ENCODE results near the gene SLC35E4. TPM values are rescaled to one million over a fixed set of nuclear protein-coding genes. Genes with fewer than 3 reads are reported as not detected.

Gene SLC35E4
- total RNA-seq, 1 experiment from 2014 or later = 5.5 TPM

DNA sequence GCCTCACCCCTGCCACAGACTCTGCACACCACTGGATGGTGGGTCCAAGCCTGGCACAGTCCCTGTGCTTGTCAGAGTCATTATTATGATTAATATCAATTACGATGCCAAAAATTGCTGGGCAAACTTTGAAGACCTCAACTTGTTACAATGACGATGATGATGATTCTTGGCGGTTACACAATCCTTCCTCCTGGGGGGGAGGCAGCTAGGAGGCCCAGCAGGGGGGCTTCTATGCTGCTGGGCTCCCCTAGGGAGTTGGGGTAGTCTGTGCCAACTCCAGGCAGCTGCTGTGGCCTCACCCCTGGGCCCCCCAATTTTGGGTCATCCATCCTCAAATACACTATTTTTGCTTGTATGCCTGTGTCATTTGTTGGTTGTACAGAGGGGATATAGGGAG is 12.0 kb downstream of the SLC35E4 start:
- Histone ChIP-seq H3K9me3 (ENCODE audit: control insufficient read depth, insufficient read depth, low read depth, low read length) (no peaks in the 10 kb centered on the region), H3K27me3 (ENCODE audit: control insufficient read depth, insufficient read depth, low read length) (no peaks in the 10 kb centered on the region), H3K27ac (ENCODE audit: low read length) (no peak overlapping the region), H3K36me3 (ENCODE audit: control insufficient read depth, insufficient read depth, low read length) (no peaks in the 10 kb centered on the region), H3K4me1 (ENCODE audit: control insufficient read depth, insufficient read depth, low read length) (no peaks in the 10 kb centered on the region), H3K4me3 (ENCODE audit: low read depth in 2 of 2, low read length in 2 of 2) (no peak overlapping the region)
- ChIA-PET POLR2A (no interaction called here), CTCF (interaction anchor here (0.5 to 0.6 kb wide), 2 partner anchors 13 to 35 kb away, joined by 3 to 4 read pairs; no protein-coding TSS in a partner anchor)
- BruUV-seq (replicated peaks) = no TSS peak
- in situ Hi-C loops (cut with HindIII; ENCODE audit: low pct_unique_long_range_greater_than_20kb, low sequenced_read_pairs) (no loop called here), intact Hi-C loops (cut with micrococcal nuclease; ENCODE audit: unreplicated experiment) (no loop called here)
- DNase-seq (ENCODE audit: low read depth, low spot score) (no peak), ATAC-seq (no peak)
- no peak for TF ChIP-seq SIN3A (IDR thresholded peaks at IDR 0.05; ENCODE audit: borderline replicate concordance, insufficient read depth, low read depth, low read length)
- TF ChIP-seq TCF7L2 (IDR thresholded peaks at IDR 0.05; ENCODE audit: low read depth, low read length) = no peak
- TF ChIP-seq POLR2AphosphoS5 (IDR thresholded peaks at IDR 0.05; ENCODE audit: low read depth, low read length) = no peak
- TF ChIP-seq, protein P1, sequence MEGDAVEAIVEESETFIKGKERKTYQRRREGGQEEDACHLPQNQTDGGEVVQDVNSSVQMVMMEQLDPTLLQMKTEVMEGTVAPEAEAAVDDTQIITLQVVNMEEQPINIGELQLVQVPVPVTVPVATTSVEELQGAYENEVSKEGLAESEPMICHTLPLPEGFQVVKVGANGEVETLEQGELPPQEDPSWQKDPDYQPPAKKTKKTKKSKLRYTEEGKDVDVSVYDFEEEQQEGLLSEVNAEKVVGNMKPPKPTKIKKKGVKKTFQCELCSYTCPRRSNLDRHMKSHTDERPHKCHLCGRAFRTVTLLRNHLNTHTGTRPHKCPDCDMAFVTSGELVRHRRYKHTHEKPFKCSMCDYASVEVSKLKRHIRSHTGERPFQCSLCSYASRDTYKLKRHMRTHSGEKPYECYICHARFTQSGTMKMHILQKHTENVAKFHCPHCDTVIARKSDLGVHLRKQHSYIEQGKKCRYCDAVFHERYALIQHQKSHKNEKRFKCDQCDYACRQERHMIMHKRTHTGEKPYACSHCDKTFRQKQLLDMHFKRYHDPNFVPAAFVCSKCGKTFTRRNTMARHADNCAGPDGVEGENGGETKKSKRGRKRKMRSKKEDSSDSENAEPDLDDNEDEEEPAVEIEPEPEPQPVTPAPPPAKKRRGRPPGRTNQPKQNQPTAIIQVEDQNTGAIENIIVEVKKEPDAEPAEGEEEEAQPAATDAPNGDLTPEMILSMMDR (IDR thresholded peaks at IDR 0.05) = no peak
- TF ChIP-seq, protein P2, sequence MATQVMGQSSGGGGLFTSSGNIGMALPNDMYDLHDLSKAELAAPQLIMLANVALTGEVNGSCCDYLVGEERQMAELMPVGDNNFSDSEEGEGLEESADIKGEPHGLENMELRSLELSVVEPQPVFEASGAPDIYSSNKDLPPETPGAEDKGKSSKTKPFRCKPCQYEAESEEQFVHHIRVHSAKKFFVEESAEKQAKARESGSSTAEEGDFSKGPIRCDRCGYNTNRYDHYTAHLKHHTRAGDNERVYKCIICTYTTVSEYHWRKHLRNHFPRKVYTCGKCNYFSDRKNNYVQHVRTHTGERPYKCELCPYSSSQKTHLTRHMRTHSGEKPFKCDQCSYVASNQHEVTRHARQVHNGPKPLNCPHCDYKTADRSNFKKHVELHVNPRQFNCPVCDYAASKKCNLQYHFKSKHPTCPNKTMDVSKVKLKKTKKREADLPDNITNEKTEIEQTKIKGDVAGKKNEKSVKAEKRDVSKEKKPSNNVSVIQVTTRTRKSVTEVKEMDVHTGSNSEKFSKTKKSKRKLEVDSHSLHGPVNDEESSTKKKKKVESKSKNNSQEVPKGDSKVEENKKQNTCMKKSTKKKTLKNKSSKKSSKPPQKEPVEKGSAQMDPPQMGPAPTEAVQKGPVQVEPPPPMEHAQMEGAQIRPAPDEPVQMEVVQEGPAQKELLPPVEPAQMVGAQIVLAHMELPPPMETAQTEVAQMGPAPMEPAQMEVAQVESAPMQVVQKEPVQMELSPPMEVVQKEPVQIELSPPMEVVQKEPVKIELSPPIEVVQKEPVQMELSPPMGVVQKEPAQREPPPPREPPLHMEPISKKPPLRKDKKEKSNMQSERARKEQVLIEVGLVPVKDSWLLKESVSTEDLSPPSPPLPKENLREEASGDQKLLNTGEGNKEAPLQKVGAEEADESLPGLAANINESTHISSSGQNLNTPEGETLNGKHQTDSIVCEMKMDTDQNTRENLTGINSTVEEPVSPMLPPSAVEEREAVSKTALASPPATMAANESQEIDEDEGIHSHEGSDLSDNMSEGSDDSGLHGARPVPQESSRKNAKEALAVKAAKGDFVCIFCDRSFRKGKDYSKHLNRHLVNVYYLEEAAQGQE (IDR thresholded peaks at IDR 0.05; ENCODE audit: insufficient read depth in 1 of 2, low read depth in 2 of 2, low read length in 1 of 2) = no peak

- Histone ChIP-seq H3K36me3 (ENCODE audit: control insufficient read depth, insufficient read depth, low read length) (no peaks in the 10 kb centered on the region), H3K4me1 (ENCODE audit: control insufficient read depth, insufficient read depth, low read length) (no peaks in the 10 kb centered on the region), H3K9me3 (ENCODE audit: control insufficient read depth, insufficient read depth, low read depth, low read length) (no peaks in the 10 kb centered on the region), H3K4me3 (ENCODE audit: low read depth in 2 of 2, low read length in 2 of 2) (no peak overlapping the region), H3K27me3 (ENCODE audit: control insufficient read depth, insufficient read depth, low read length) (no peaks in the 10 kb centered on the region), H3K27ac (ENCODE audit: low read length) (no peak overlapping the region)
- ATAC-seq = no peak
- POLR2A ChIA-PET = no interaction called here
- in situ Hi-C loops (cut with HindIII; ENCODE audit: low pct_unique_long_range_greater_than_20kb, low sequenced_read_pairs) (no loop called here), intact Hi-C loops (cut with micrococcal nuclease; ENCODE audit: unreplicated experiment) (no loop called here)
- CTCF ChIA-PET = no interaction called here
- DNase-seq (ENCODE audit: low read depth, low spot score) = no peak
- TF ChIP-seq, protein P1 (IDR thresholded peaks at IDR 0.05) = no peak
- no peak for TF ChIP-seq TCF7L2 (IDR thresholded peaks at IDR 0.05; ENCODE audit: low read depth, low read length)
- TF ChIP-seq POLR2AphosphoS5 (IDR thresholded peaks at IDR 0.05; ENCODE audit: low read depth, low read length) = no peak
- TF ChIP-seq SIN3A (IDR thresholded peaks at IDR 0.05; ENCODE audit: borderline replicate concordance, insufficient read depth, low read depth, low read length) = no peak
- TF ChIP-seq, protein P2 (IDR thresholded peaks at IDR 0.05; ENCODE audit: insufficient read depth in 1 of 2, low read depth in 2 of 2, low read length in 1 of 2) = no peak
- no TSS peak for BruUV-seq (replicated peaks)
These were observed 13.2 kb downstream of the SLC35E4 start for GRCh38 chr22:30648825-30649224.
